HCT116 (cell line): ENCODE measurements around the gene DOCK4. TPM values are rescaled to one million over a fixed set of nuclear protein-coding genes. Genes with fewer than 3 reads are reported as not detected.

Source experiments
- ATAC-seq: fragments of 200-7000 bp; cut with Tn5 transposase; 2 replicates; pipeline ENCODE4 v1.9.1; 2020; ENCODE audit warnings: mild to moderate bottlenecking, moderate library complexity
- BruUV-seq: library from RNA; stranded (reverse); fragments of 400-500 nt; replicated peaks from 2 replicates; lab custom pipeline; 2021; lab: Mats Ljungman, UMichigan
- CTCF ChIA-PET: fragments of 300-600 bp; sonication (Branson Sonifier 250); formaldehyde crosslinking; loops from one replicate; lab custom pipeline; 2021; ENCODE audit warnings: antibody characterized with exemption; lab: Charles Lee
- POLR2A ChIA-PET: fragments of 300-600, 350-600 bp; sonication (Branson Sonifier 250); formaldehyde crosslinking; loops from one replicate; lab custom pipeline; 2021; ENCODE audit warnings: antibody characterized with exemption; lab: Charles Lee
- RAD21 ChIA-PET, 2 experiments: fragments of 300-600 bp; sonication (Branson Sonifier 250); formaldehyde crosslinking; loops; one replicate each; lab custom pipeline; 2023; ENCODE audit warnings: low total read pairs in 2 of 2; ENCODE audit not compliant: uncharacterized antibody in 2 of 2, unreplicated experiment in 2 of 2, low non-redundant PET in 1 of 2; lab: Charles Lee
- DNase-seq: peaks from one replicate; pipeline ENCODE4 v3.0.0-alpha.2; 2010; ENCODE audit warnings: low read depth, low spot score
- H2AFZ ChIP-seq: fragments of 200-600 bp; shearing (Covaris generic), sonication (generic); 2 replicates; pipeline ENCODE4 v1.6.1; 2017; ENCODE audit warnings: low read depth, mixed run types, mixed read lengths, antibody characterized with exemption, low read length; ENCODE audit not compliant: poor library complexity, severe bottlenecking
- H3K27ac ChIP-seq: 2 replicates; pipeline ENCODE4 v1.5.1; 2012; ENCODE audit warnings: low read depth, low read length
- H3K27me3 ChIP-seq: fragments of 200-600 bp; sonication (generic); 2 replicates; pipeline ENCODE4 v1.6.1; 2016; ENCODE audit warnings: mixed run types, low read length, mixed read lengths; ENCODE audit not compliant: insufficient read depth
- H3K36me3 ChIP-seq, 2 experiments: fragments of 200-500 bp in 1 of 2; fragments of 200-600 bp in 1 of 2; sonication (Bioruptor generic) in 1 of 2; sonication (generic) in 1 of 2; 2 replicates each; pipeline versions ENCODE4 v1.5.1 to v1.6.1; 2014 to 2016; ENCODE audit warnings: low read length in 2 of 2, inconsistent platforms in 1 of 2, mixed read lengths in 1 of 2, mixed run types in 1 of 2; ENCODE audit not compliant: insufficient read depth in 2 of 2, control insufficient read depth in 1 of 2
- H3K4me1 ChIP-seq, 2 experiments: fragments of 200-600 bp in 1 of 2; sonication (generic) in 1 of 2; 2 replicates each; pipeline versions ENCODE4 v1.5.1 to v1.6.1; 2012 to 2017; ENCODE audit warnings: low read length in 2 of 2, inconsistent platforms in 1 of 2, mild to moderate bottlenecking in 1 of 2, mixed read lengths in 1 of 2, mixed run types in 1 of 2, moderate library complexity in 1 of 2; ENCODE audit not compliant: insufficient read depth in 2 of 2, control insufficient read depth in 1 of 2
- H3K4me2 ChIP-seq: fragments of 200-600 bp; sonication (generic); 2 replicates; pipeline ENCODE4 v1.6.1; 2017; ENCODE audit warnings: mixed run types, low read length, mixed read lengths
- H3K4me3 ChIP-seq, 2 experiments: fragments of 200-600 bp in 1 of 2; sonication (generic) in 1 of 2; replicated peaks in 1 of 2; 2 replicates each; pipeline ENCODE4 v1.5.1; 2011 to 2016; ENCODE audit warnings: low read length in 2 of 2, control low read depth in 1 of 2, low read depth in 1 of 2, mild to moderate bottlenecking in 1 of 2, mixed read lengths in 1 of 2, mixed run types in 1 of 2
- H3K79me2 ChIP-seq: fragments of 200-600 bp; sonication (generic); 2 replicates; pipeline ENCODE4 v1.6.1; 2017; ENCODE audit warnings: mild to moderate bottlenecking, mixed run types, low read length, moderate library complexity, mixed read lengths; ENCODE audit not compliant: insufficient read depth
- H3K9ac ChIP-seq: fragments of 200-600 bp; sonication (generic); 2 replicates; pipeline ENCODE4 v1.6.1; 2016; ENCODE audit warnings: low read length, mixed read lengths
- H3K9me2 ChIP-seq: fragments of 200-600 bp; sonication (generic), shearing (Covaris generic); 2 replicates; pipeline ENCODE4 v1.6.1; 2017; ENCODE audit warnings: mixed run types, mild to moderate bottlenecking, moderate library complexity; ENCODE audit not compliant: insufficient read depth
- H3K9me3 ChIP-seq, 2 experiments: fragments of 200-500 bp in 1 of 2; fragments of 200-600 bp in 1 of 2; sonication (Bioruptor generic) in 1 of 2; sonication (generic) in 1 of 2; 2 replicates each; pipeline ENCODE4 v1.6.1; 2014 to 2017; ENCODE audit warnings: low read length in 2 of 2, mixed read lengths in 2 of 2, inconsistent platforms in 1 of 2, low read depth in 1 of 2, mild to moderate bottlenecking in 1 of 2, mixed run types in 1 of 2, moderate library complexity in 1 of 2; ENCODE audit not compliant: control insufficient read depth in 1 of 2, insufficient read depth in 1 of 2
- H4K20me1 ChIP-seq: fragments of 200-600 bp; sonication (generic), shearing (Covaris generic); 2 replicates; pipeline ENCODE4 v1.6.1; 2017; ENCODE audit warnings: mixed run types, mild to moderate bottlenecking, moderate library complexity; ENCODE audit not compliant: insufficient read depth
- ATF3 ChIP-seq: IDR thresholded peaks from 2 replicates; pipeline ENCODE4 v1.6.1; 2012
- MAX ChIP-seq: IDR thresholded peaks from 2 replicates; pipeline ENCODE4 v1.6.1; 2012
- REST ChIP-seq: IDR thresholded peaks from 2 replicates; pipeline ENCODE4 v1.6.1; 2012; ENCODE audit warnings: low read depth
- SP1 ChIP-seq: IDR thresholded peaks from 2 replicates; pipeline ENCODE4 v1.6.1; 2012; ENCODE audit warnings: low read depth
- TCF7L2 ChIP-seq: IDR thresholded peaks from 2 replicates; pipeline ENCODE4 v1.7.0; 2011; ENCODE audit warnings: borderline replicate concordance, inconsistent platforms; ENCODE audit not compliant: insufficient read depth, insufficient read length; ENCODE audit errors: extremely low read depth
- YY1 ChIP-seq: IDR thresholded peaks from 2 replicates; pipeline ENCODE4 v1.6.1; 2011; ENCODE audit warnings: low read length, low read depth, moderate library complexity, mild to moderate bottlenecking; ENCODE audit not compliant: insufficient replicate concordance; ENCODE audit errors: extremely low read depth
- ZFX ChIP-seq: fragments of 450-650 bp; IDR thresholded peaks from 2 replicates; pipeline ENCODE4 v1.6.1; 2017
- intact Hi-C: fragments of 100-400 bp; cut with micrococcal nuclease; formaldehyde crosslinking; loops from 2 replicates; pipeline ENCODE4 v1.10.0; 2022
- total RNA-seq: library from RNA; stranded (reverse); gene quantifications from one replicate; pipeline ENCODE4 v1.2.1, GENCODE V29; 2021; ENCODE audit not compliant: unreplicated experiment

Gene DOCK4
- total RNA-seq, 1 experiment from 2014 or later = 2.2 TPM

DNA sequence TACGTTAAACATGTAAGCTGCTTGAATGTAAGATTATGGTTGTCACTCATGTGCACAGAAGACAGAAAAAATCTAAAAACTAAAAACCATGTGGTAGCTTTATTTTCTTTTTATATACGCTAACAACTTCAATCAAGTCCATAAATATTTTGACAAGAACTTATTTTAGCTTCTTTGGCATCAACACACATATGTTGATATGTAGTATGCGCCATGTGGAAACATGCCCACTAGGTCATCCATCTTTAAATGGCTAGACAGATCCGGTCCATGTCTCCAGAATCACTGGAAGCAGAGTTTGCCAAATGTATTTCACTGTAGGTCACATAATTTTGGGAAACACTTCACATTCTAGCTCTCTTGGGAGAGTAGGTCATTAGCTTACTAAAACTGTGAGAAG, 382.4 kb downstream of the DOCK4 start:
- BruUV-seq = no TSS peak
- intact Hi-C loops = no loop called here
- CTCF ChIA-PET = no interaction called here
- H3K9me3 ChIP-seq = no peaks in the 10 kb centered on the region
- H3K27me3 ChIP-seq = no peaks in the 10 kb centered on the region
- no peak overlapping the region for H3K27ac ChIP-seq
- POLR2A ChIA-PET = no interaction called here
- no peak overlapping the region for H3K9ac ChIP-seq
- RAD21 ChIA-PET = no interaction called here
- ATAC-seq (no peak), DNase-seq (no peak)
- no peaks in the 10 kb centered on the region for H3K36me3 ChIP-seq
- no peak overlapping the region for H2AFZ ChIP-seq
- H3K4me3 ChIP-seq = no peak overlapping the region
- H3K9me2 ChIP-seq = no peaks in the 10 kb centered on the region
- H3K4me1 ChIP-seq = no peaks in the 10 kb centered on the region
- H3K4me2 ChIP-seq = no peak overlapping the region
- H4K20me1 ChIP-seq = no peaks in the 10 kb centered on the region
- TF ChIP-seq ATF3 (no peak), MAX (no peak), REST (no peak), SP1 (no peak), YY1 (no peak), ZFX (no peak), TCF7L2 (no peak)
- no peaks in the 10 kb centered on the region for H3K79me2 ChIP-seq
